ENCODE results near the gene SIDT1. TPM values are rescaled to one million over a fixed set of nuclear protein-coding genes. Genes with fewer than 3 reads are reported as not detected.
"Not testable (repeated sequence)": the region's sequence is repeated elsewhere in the genome, so short reads cannot be mapped to it uniquely, and the experiment has no call there.

SIDT1 gene
- total RNA-seq, 2 experiments from 2014 or later, result 23.9 to 25.5 TPM

DNA sequence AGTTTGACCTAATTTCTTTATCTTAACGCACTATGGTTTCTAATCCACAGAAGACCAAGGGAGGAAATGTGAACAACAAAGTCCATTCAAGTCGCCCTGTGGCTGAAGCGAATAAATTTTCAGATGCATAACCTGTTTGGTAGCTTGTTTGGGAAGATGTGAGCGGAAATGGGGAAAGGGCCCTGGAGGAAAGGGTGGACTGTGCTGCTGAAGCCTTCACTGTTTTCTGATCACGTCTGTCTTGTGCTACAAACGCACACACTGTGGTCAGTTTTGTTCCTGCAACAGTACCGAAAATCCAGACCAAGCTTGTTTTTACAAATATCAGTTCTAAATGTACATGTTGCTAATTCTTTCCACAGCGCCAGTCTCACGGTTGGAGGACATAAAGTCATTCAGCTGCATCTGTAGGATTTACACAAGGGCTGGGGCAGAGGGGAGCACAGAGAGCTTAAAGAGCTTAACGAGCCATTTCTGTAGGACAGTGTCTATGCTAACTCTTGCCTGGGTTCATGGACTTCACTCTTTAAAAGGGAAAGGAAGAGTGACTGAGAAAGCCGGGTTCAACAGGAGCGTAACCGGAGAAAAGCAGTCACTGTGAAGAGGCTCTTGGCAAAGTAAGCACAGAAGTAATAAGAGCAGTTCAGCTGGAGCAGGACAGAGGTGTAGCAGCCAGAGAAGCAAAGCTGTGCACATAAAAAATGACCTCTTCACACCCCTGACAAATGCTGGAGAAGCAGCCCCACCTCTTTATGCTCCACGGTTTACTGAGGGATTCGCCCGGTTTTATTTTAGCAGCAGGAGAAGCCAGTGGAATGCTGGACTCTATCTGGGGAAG, 97.4 kb downstream of the SIDT1 start:
- no peak for DNase-seq
- H3K4me1 Mint-ChIP-seq, result no peaks in the 10 kb centered on the region
- H3K27ac Mint-ChIP-seq, result no peak overlapping the region
- CTCF ChIA-PET, result interaction anchor here (2.0 kb wide), 1 partner anchor 13 kb away, joined by 5 read pairs; no protein-coding TSS in a partner anchor
- H3K36me3 Mint-ChIP-seq (ENCODE audit: low read depth), result peaks cover 21% of the 10 kb centered on the region
- no peaks in the 10 kb centered on the region for H3K9me3 Mint-ChIP-seq
- POLR2A ChIA-PET, result no interaction called here
- no peaks in the 10 kb centered on the region for H3K27me3 Mint-ChIP-seq
- no peak overlapping the region for H3K4me3 Mint-ChIP-seq

DNA sequence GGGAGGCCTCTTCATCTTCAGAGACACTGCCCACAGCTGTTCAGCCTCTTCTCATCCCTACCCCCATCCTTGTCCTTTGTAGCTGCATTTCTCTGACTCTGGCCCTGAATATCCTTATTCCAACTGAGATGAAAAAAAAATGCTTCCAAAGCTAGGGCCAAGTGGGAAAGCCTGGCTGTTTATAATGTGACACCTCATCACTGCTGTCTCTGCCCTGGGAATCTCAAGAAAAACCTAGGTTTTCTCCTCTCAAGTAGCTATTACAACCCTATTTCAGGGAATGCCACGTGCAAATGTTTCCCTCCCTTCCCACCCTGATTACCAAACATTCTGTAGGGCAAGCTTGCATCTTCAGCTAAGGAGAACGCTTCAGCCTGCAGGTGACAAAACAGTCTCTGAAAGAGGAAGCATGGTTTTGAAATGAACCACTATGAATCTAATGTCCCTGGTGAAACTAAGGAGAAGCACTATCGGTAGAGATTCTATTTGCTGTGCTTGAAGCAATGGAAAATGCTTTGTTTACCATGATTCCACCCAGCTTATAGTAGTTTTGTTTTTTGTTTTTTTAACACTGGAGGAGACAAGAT, 98.7 kb downstream of the SIDT1 start:
- CTCF ChIA-PET, result no interaction called here
- Mint-ChIP-seq H3K4me3 (no peak overlapping the region), H3K36me3 (ENCODE audit: low read depth) (peaks cover 14% of the 10 kb centered on the region), H3K27ac (no peak overlapping the region), H3K4me1 (no peaks in the 10 kb centered on the region), H3K9me3 (no peaks in the 10 kb centered on the region), H3K27me3 (no peaks in the 10 kb centered on the region)
- POLR2A ChIA-PET, result no interaction called here
- no peak for DNase-seq

DNA sequence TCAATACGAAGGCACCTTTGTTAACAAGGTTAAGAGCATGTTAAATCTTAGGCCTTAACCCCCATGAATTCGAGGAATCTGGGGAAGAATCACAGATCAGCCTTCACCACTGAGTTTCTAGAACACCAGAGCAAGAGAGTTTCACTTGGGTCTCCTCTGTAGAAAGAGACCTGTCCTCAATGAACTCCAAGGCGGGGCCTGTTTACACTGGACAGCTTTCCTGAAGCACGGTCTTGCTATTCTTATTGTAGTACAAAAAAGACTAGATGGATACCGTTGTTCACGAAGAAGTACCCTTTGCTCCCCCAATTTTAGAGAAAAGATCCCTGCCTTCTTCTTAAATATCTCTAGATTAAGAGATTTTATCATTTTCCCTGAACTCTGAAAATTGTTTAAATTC, 99.2 kb downstream of the SIDT1 start:
- ChIA-PET CTCF (no interaction called here), POLR2A (no interaction called here)
- Mint-ChIP-seq H3K27me3 (no peaks in the 10 kb centered on the region), H3K9me3 (no peaks in the 10 kb centered on the region), H3K4me3 (no peak overlapping the region), H3K27ac (no peak overlapping the region), H3K36me3 (ENCODE audit: low read depth) (peaks cover 10% of the 10 kb centered on the region), H3K4me1 (no peaks in the 10 kb centered on the region)
- no peak for DNase-seq

DNA sequence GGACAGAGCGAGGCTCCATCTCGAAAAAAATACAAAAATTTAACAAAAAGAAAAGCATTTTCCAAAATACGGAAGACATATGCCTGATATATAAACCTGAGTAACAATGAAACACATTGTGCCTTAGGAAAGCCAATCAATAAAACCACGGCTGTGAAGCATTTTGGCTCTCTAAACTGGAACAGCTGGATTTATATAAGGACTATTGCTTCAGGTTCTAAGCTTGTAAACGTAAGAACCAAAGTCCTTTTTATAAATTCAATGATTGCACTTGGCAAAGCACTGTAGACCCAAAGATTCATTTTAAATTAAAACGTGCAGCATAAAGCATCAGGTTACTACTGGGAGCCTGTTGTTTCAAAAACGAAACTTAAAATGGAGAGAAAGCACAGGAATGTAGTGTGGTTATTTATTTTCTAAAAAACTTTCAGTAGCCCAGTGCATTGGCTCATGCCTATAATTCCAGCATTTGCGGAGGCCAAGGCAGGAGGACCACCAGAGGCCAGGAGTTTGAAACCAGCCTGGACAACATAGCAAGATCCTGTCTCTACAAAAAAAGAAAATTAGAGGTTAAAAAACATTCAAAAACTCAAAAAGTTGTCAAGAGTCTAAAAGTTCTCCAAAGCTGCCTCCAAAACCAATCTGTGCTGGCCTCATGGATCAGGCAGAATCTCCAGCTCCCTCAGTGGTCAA, 102.6 kb downstream of the SIDT1 start:
- DNase-seq, result no peak
- Mint-ChIP-seq H3K27me3 (no peaks in the 10 kb centered on the region), H3K4me1 (no peaks in the 10 kb centered on the region), H3K27ac (no peak overlapping the region), H3K4me3 (no peak overlapping the region), H3K9me3 (no peaks in the 10 kb centered on the region), H3K36me3 (ENCODE audit: low read depth) (peaks cover 9% of the 10 kb centered on the region)
- ChIA-PET CTCF (no interaction called here), POLR2A (no interaction called here)

DNA sequence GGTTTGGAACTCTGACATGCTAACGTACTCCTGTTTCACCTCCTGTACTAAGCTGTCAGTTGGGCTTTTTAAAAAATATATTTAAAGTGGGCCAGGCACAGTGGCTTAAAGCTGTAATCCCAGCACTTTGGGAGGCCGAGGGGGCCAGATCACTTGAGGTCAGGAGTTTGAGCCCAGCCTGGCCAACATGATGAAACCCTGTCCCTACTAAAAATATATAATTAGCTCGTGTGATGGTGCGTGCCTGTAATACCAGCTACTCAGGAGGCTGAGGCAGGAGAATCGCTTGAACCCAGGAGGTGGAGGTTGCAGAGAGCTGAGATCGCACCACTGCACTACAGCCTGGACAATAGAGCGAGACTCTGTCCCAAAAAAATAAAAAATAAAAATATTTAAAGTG, 103.7 kb downstream of the SIDT1 start:
- H3K9me3 Mint-ChIP-seq; H3K27me3 Mint-ChIP-seq; POLR2A ChIA-PET; H3K4me1 Mint-ChIP-seq; H3K27ac Mint-ChIP-seq; DNase-seq; H3K4me3 Mint-ChIP-seq; H3K36me3 Mint-ChIP-seq (ENCODE audit: low read depth): not testable (repeated sequence)
- CTCF ChIA-PET, result interaction anchor here (0.6 kb wide), 1 partner anchor 277 kb away, joined by 4 read pairs; no protein-coding TSS in a partner anchor

DNA sequence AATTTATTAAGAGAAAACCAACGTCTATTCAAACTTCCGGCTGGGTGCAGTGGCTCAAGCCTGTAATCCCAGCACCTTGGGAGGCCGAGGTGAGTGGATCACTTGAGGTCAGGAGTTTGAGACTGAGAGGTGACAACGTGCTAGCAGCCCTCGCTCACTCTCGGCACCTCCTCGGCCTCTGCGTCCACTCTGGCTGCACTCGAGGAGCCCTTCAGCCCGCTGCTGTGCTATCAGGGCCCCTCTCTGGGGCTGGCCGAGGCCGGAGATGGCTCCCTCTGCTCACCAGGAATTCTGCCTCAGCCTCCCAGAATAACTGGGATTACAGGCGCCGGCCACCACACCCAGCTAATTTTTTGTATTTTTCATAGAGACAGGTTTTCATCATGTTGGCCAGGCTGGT, 105.4 kb downstream of the SIDT1 start:
- ChIA-PET CTCF (no interaction called here), POLR2A (no interaction called here)
- DNase-seq, result no peak
- Mint-ChIP-seq H3K27ac (no peak overlapping the region), H3K4me3 (no peak overlapping the region), H3K27me3 (no peaks in the 10 kb centered on the region), H3K4me1 (no peaks in the 10 kb centered on the region), H3K9me3 (no peaks in the 10 kb centered on the region), H3K36me3 (ENCODE audit: low read depth) (no peaks in the 10 kb centered on the region)

DNA sequence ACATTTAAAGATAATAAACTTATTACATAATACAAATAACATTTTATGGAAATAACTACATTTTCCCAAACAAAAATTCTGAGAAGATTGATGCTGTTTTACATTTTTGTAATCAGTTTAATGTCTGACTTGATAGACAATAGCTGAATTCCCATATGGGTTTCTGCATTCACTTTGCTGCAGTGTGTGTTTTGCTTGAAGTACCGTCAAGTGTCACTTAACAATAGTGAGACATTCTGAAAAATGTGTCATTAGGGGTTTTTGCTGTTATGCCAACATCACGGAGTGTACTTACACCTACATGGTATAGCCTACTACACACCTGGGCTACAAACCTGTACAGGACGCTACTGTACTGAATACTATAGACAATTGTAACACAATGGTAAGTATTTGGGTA, 106.6 kb downstream of the SIDT1 start:
- H3K27me3 Mint-ChIP-seq, result no peaks in the 10 kb centered on the region
- no peak for DNase-seq
- CTCF ChIA-PET, result no interaction called here
- peaks cover 4% of the 10 kb centered on the region for H3K36me3 Mint-ChIP-seq (ENCODE audit: low read depth)
- POLR2A ChIA-PET, result no interaction called here
- H3K4me3 Mint-ChIP-seq, result no peak overlapping the region
- H3K4me1 Mint-ChIP-seq, result no peaks in the 10 kb centered on the region
- peaks cover 4% of the 10 kb centered on the region for H3K9me3 Mint-ChIP-seq
- H3K27ac Mint-ChIP-seq, result no peak overlapping the region

DNA sequence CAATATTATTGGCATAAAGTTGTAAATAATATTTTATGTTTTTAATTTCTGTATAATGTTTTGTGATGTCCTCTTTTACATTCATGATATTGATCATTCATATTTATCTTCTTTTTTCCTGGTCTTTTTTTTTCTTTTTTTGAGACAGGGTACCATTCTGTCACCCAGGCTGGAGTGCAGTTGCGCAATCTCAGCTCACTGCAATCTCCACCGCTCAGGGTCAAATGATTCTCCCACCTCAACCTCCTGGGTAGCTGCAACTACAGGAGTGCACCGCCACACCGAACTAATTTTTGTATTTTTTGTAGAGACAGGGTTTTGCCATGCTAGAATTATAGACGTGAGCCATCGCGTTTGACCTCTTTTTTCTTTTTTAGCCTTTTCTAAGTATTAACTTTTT, 111.2 kb downstream of the SIDT1 start:
- H3K36me3 Mint-ChIP-seq (ENCODE audit: low read depth), result peaks cover 15% of the 10 kb centered on the region
- CTCF ChIA-PET, result interaction anchor here (0.8 kb wide), 1 partner anchor 10 kb away, joined by 3 read pairs; no protein-coding TSS in a partner anchor
- POLR2A ChIA-PET, result no interaction called here
- peaks cover 27% of the 10 kb centered on the region for H3K9me3 Mint-ChIP-seq
- H3K4me3 Mint-ChIP-seq, result no peak overlapping the region
- H3K4me1 Mint-ChIP-seq, result no peaks in the 10 kb centered on the region
- no peak overlapping the region for H3K27ac Mint-ChIP-seq
- H3K27me3 Mint-ChIP-seq, result no peaks in the 10 kb centered on the region
- no peak for DNase-seq

DNA sequence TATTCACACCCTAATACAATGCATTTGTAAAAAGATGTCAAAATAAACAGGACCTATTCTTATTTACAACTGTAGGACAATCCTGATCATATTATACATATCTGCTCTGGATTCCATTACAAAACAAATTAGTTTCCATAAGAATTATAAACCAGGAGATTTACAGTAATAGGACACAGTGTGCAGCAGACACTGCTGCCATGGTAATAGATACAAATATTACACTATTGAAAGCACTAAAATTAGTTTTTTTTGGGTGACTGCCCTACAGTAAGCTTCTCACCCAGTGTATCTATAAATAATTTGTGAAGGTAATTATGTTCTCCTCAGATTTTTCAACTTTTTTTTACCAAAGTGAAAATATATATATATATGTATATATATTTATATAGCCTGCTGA, 116.2 kb downstream of the SIDT1 start:
- CTCF ChIA-PET, result no interaction called here
- no peak for DNase-seq
- Mint-ChIP-seq H3K4me3 (no peak overlapping the region), H3K4me1 (no peaks in the 10 kb centered on the region), H3K27me3 (no peaks in the 10 kb centered on the region), H3K9me3 (peaks cover 27% of the 10 kb centered on the region), H3K36me3 (ENCODE audit: low read depth) (peaks cover 26% of the 10 kb centered on the region), H3K27ac (no peak overlapping the region)
- POLR2A ChIA-PET, result no interaction called here

DNA sequence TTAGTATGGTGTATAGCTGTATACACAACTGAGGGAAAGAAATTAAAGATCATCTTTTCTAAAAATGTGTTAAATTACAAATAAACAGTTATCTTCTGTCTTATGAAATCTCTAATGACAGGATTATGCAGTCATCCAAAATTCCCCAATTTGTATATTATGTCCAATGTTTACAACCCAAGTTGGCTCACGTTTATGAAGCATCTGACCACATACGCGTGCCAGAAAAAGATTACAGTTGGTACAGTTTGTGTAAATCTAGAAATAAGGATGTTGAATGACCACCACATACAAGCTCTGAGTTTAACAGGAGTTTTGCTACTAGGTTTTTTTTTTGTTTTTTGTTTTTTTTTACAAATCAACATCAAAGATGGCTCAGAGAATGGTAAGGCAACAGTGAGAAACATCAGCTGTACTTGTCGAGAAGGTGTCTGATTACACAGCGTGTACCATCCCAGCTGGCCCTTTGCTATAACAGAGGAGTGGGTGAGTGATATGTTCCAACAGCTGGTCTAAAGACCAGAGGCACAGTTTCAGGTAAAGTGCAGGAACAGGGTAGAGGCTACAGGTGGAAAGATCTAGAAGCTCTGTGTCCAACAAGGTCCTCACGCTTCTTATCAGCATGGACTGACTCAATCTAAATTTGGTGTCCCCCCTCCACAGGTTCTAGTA, 117.0 kb downstream of the SIDT1 start:
- Mint-ChIP-seq H3K4me3 (no peak overlapping the region), H3K27me3 (no peaks in the 10 kb centered on the region), H3K27ac (no peak overlapping the region), H3K36me3 (ENCODE audit: low read depth) (peaks cover 19% of the 10 kb centered on the region), H3K9me3 (peaks cover 20% of the 10 kb centered on the region), H3K4me1 (no peaks in the 10 kb centered on the region)
- ChIA-PET CTCF (no interaction called here), POLR2A (no interaction called here)
- DNase-seq, result no peak

DNA sequence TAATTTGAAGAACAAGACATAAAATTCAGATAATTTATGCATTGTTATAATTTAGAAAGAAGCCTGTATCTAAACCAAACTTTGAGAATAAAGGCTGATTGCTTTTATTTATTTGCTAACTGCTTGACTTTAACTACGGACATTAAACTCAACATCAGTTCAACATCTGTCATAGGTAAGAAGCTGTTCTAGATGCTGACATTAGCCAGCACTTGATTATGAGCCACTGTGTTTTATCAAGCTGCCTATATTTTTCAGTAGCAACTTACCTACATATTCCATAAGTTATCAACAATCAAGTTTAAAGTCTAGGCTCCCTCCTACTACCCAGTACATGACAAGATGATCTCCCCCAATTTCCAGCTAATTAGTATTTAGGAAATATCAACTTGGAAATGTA, 122.0 kb downstream of the SIDT1 start:
- H3K4me3 Mint-ChIP-seq, result no peak overlapping the region
- no peaks in the 10 kb centered on the region for H3K9me3 Mint-ChIP-seq
- H3K27ac Mint-ChIP-seq, result no peak overlapping the region
- ChIA-PET CTCF (interaction anchor here (0.7 to 0.9 kb wide), 2 partner anchors 11 to 525 kb away, joined by 3 read pairs; no protein-coding TSS in a partner anchor), POLR2A (no interaction called here)
- peaks cover 40% of the 10 kb centered on the region for H3K36me3 Mint-ChIP-seq (ENCODE audit: low read depth)
- no peaks in the 10 kb centered on the region for H3K4me1 Mint-ChIP-seq
- H3K27me3 Mint-ChIP-seq, result no peaks in the 10 kb centered on the region
- no peak for DNase-seq

DNA sequence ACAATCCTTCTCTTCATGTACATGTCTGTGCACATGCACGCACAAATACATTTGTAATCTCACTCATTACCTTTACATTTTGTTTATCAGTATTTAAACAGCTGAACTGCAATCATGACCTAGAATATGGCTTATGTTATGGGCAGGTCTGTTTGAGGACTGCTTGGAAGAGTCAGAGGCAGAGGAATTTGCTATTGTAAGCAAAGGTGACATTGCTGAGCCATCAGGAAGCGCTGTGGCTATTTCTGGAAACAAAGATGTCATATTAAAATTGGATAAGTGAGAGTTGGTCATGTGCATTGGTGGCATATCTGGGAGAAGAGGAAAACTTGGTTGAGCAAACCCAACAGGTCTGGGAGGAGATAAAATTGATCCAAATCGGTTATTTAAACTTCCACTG, 122.5 kb downstream of the SIDT1 start:
- no peaks in the 10 kb centered on the region for H3K4me1 Mint-ChIP-seq
- H3K27me3 Mint-ChIP-seq, result no peaks in the 10 kb centered on the region
- ChIA-PET CTCF (no interaction called here), POLR2A (no interaction called here)
- H3K27ac Mint-ChIP-seq, result no peak overlapping the region
- H3K4me3 Mint-ChIP-seq, result no peak overlapping the region
- H3K9me3 Mint-ChIP-seq, result no peaks in the 10 kb centered on the region
- peaks cover 46% of the 10 kb centered on the region for H3K36me3 Mint-ChIP-seq (ENCODE audit: low read depth)
- no peak for DNase-seq

DNA sequence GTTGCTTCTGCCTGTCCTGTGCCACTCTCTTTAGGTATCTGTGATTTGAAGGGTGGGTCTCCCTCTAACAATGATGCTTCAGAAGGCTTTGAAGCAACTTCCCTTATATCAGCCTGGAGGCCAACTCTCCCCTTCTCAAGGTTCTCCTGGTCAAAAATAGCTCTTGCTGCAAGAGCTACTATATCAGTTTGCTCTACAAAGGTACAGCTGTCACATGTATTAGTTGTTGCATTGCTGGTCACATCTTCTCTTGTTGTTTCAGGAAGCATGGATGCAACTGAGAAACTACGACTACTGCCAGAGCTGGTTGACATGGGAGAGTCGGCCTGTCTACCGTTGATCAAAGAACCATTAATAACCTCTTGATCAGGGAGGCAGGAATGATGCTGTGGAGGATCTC, 125.8 kb downstream of the SIDT1 start:
- H3K4me1 Mint-ChIP-seq, result no peaks in the 10 kb centered on the region
- no peak overlapping the region for H3K27ac Mint-ChIP-seq
- H3K9me3 Mint-ChIP-seq, result no peaks in the 10 kb centered on the region
- DNase-seq, result no peak
- ChIA-PET CTCF (no interaction called here), POLR2A (no interaction called here)
- peaks cover 51% of the 10 kb centered on the region for H3K36me3 Mint-ChIP-seq (ENCODE audit: low read depth)
- H3K27me3 Mint-ChIP-seq, result no peaks in the 10 kb centered on the region
- no peak overlapping the region for H3K4me3 Mint-ChIP-seq
